Measurements from ENCODE around the gene TNFAIP1.

DNA sequence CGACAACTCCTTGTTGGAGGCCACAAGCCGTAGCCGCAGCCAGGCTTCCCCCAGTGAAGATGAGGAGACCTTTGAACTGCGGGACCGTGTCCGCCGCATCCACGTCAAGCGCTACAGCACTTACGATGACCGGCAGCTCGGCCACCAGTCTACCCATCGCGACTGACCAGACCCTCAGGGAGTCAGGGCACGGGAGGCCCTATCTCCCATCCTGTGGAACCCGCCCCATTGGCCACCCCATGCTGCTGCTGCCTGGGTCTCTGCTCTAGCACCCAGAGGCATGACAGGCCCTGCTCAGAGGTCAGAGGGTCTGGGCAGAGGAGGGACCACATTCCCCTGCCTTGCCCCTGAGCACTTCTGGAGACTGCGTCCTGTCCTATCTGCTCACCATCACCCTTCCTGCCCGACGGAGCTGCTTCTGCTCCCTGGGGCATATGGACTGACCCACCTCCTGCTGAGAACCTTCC, 8.9 kb downstream of the TNFAIP1 start:
- TF ChIP-seq RAD21 (conservative IDR thresholded peaks at IDR 0.05 in 1 of 2, IDR thresholded peaks at IDR 0.05 in 1 of 2), result no peak
- no peak for TF ChIP-seq SMC3 (IDR thresholded peaks at IDR 0.05)
- no peak for TF ChIP-seq CHD2 (IDR thresholded peaks at IDR 0.05; ENCODE audit: low read length, partially characterized antibody)
- TF ChIP-seq, protein P1, sequence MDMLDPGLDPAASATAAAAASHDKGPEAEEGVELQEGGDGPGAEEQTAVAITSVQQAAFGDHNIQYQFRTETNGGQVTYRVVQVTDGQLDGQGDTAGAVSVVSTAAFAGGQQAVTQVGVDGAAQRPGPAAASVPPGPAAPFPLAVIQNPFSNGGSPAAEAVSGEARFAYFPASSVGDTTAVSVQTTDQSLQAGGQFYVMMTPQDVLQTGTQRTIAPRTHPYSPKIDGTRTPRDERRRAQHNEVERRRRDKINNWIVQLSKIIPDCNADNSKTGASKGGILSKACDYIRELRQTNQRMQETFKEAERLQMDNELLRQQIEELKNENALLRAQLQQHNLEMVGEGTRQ (IDR thresholded peaks at IDR 0.05), result no peak
- TF ChIP-seq ESRRA (IDR thresholded peaks at IDR 0.05; ENCODE audit: borderline replicate concordance, low read length), result no peak
- TF ChIP-seq, protein P2, sequence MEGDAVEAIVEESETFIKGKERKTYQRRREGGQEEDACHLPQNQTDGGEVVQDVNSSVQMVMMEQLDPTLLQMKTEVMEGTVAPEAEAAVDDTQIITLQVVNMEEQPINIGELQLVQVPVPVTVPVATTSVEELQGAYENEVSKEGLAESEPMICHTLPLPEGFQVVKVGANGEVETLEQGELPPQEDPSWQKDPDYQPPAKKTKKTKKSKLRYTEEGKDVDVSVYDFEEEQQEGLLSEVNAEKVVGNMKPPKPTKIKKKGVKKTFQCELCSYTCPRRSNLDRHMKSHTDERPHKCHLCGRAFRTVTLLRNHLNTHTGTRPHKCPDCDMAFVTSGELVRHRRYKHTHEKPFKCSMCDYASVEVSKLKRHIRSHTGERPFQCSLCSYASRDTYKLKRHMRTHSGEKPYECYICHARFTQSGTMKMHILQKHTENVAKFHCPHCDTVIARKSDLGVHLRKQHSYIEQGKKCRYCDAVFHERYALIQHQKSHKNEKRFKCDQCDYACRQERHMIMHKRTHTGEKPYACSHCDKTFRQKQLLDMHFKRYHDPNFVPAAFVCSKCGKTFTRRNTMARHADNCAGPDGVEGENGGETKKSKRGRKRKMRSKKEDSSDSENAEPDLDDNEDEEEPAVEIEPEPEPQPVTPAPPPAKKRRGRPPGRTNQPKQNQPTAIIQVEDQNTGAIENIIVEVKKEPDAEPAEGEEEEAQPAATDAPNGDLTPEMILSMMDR (IDR thresholded peaks at IDR 0.05), result no peak
- TF ChIP-seq CEBPB (IDR thresholded peaks at IDR 0.05), result no peak
- no peak for TF ChIP-seq POLR2A (IDR thresholded peaks at IDR 0.05; ENCODE audit: low read length)
- TF ChIP-seq, protein P3, sequence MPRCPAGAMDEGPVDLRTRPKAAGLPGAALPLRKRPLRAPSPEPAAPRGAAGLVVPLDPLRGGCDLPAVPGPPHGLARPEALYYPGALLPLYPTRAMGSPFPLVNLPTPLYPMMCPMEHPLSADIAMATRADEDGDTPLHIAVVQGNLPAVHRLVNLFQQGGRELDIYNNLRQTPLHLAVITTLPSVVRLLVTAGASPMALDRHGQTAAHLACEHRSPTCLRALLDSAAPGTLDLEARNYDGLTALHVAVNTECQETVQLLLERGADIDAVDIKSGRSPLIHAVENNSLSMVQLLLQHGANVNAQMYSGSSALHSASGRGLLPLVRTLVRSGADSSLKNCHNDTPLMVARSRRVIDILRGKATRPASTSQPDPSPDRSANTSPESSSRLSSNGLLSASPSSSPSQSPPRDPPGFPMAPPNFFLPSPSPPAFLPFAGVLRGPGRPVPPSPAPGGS (IDR thresholded peaks at IDR 0.05), result no peak
- no peak for TF ChIP-seq FOSL2 (IDR thresholded peaks at IDR 0.05)
- no peak for TF ChIP-seq FOSL2 (CRISPR knock-in tag; IDR thresholded peaks at IDR 0.05)
- TF ChIP-seq, protein P4, sequence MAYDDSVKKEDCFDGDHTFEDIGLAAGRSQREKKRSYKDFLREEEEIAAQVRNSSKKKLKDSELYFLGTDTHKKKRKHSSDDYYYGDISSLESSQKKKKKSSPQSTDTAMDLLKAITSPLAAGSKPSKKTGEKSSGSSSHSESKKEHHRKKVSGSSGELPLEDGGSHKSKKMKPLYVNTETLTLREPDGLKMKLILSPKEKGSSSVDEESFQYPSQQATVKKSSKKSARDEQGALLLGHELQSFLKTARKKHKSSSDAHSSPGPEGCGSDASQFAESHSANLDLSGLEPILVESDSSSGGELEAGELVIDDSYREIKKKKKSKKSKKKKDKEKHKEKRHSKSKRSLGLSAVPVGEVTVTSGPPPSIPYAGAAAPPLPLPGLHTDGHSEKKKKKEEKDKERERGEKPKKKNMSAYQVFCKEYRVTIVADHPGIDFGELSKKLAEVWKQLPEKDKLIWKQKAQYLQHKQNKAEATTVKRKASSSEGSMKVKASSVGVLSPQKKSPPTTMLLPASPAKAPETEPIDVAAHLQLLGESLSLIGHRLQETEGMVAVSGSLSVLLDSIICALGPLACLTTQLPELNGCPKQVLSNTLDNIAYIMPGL (CRISPR knock-in tag; IDR thresholded peaks at IDR 0.05; ENCODE audit: borderline replicate concordance), result no peak
